ENCODE data around the gene LTBP2.

The LTBP2 gene

GRCh38 chr14:74478996-74479635, 132.9 kb downstream of the LTBP2 start:
- Histone ChIP-seq H3K4me3 (ENCODE audit: low read depth in 1 of 2, low read length in 2 of 2) (no peak overlapping the region), H3K4me1 (ENCODE audit: insufficient read depth, low read length) (no peaks in the 10 kb centered on the region), H3K36me3 (ENCODE audit: insufficient read depth, low read length) (peaks cover 57% of the 10 kb centered on the region), H3K9ac (ENCODE audit: low read length) (no peak overlapping the region), H3K27ac (ENCODE audit: low read depth, low read length) (no peak overlapping the region), H3K9me3 (ENCODE audit: low read length) (no peaks in the 10 kb centered on the region), H3K27me3 (ENCODE audit: control insufficient read depth in 1 of 2, insufficient read depth in 2 of 2, low read length in 2 of 2) (no peaks in the 10 kb centered on the region)

GRCh38 chr14:74476607-74477006, 135.4 kb downstream of the LTBP2 start:
- H3K9ac ChIP-seq (ENCODE audit: low read length), result no peak overlapping the region
- H3K4me1 ChIP-seq (ENCODE audit: insufficient read depth, low read length), result no peaks in the 10 kb centered on the region
- H3K27me3 ChIP-seq (ENCODE audit: control insufficient read depth in 1 of 2, insufficient read depth in 2 of 2, low read length in 2 of 2), result no peaks in the 10 kb centered on the region
- H3K36me3 ChIP-seq (ENCODE audit: insufficient read depth, low read length), result peaks cover 55% of the 10 kb centered on the region
- no peak overlapping the region for H3K4me3 ChIP-seq (ENCODE audit: low read depth in 1 of 2, low read length in 2 of 2)
- H3K27ac ChIP-seq (ENCODE audit: low read depth, low read length), result no peak overlapping the region
- no peaks in the 10 kb centered on the region for H3K9me3 ChIP-seq (ENCODE audit: low read length)

GRCh38 chr14:74476107-74476506, 135.9 kb downstream of the LTBP2 start:
- H3K9me3 ChIP-seq (ENCODE audit: low read length), result no peaks in the 10 kb centered on the region
- no peaks in the 10 kb centered on the region for H3K27me3 ChIP-seq (ENCODE audit: control insufficient read depth in 1 of 2, insufficient read depth in 2 of 2, low read length in 2 of 2)
- H3K27ac ChIP-seq (ENCODE audit: low read depth, low read length), result no peak overlapping the region
- no peaks in the 10 kb centered on the region for H3K4me1 ChIP-seq (ENCODE audit: insufficient read depth, low read length)
- no peak overlapping the region for H3K4me3 ChIP-seq (ENCODE audit: low read depth in 1 of 2, low read length in 2 of 2)
- H3K9ac ChIP-seq (ENCODE audit: low read length), result no peak overlapping the region
- H3K36me3 ChIP-seq (ENCODE audit: insufficient read depth, low read length), result peaks cover 52% of the 10 kb centered on the region

GRCh38 chr14:74475678-74476077, 136.4 kb downstream of the LTBP2 start:
- Histone ChIP-seq H3K36me3 (ENCODE audit: insufficient read depth, low read length) (peaks cover 52% of the 10 kb centered on the region), H3K27me3 (ENCODE audit: control insufficient read depth in 1 of 2, insufficient read depth in 2 of 2, low read length in 2 of 2) (no peaks in the 10 kb centered on the region), H3K9me3 (ENCODE audit: low read length) (no peaks in the 10 kb centered on the region), H3K4me1 (ENCODE audit: insufficient read depth, low read length) (no peaks in the 10 kb centered on the region), H3K9ac (ENCODE audit: low read length) (no peak overlapping the region), H3K4me3 (ENCODE audit: low read depth in 1 of 2, low read length in 2 of 2) (no peak overlapping the region), H3K27ac (ENCODE audit: low read depth, low read length) (no peak overlapping the region)

GRCh38 chr14:74474376-74474775, 137.7 kb downstream of the LTBP2 start:
- no peak overlapping the region for H3K4me3 ChIP-seq (ENCODE audit: low read depth in 1 of 2, low read length in 2 of 2)
- no peak overlapping the region for H3K9ac ChIP-seq (ENCODE audit: low read length)
- H3K9me3 ChIP-seq (ENCODE audit: low read length), result no peaks in the 10 kb centered on the region
- peaks cover 45% of the 10 kb centered on the region for H3K36me3 ChIP-seq (ENCODE audit: insufficient read depth, low read length)
- no peak overlapping the region for H3K27ac ChIP-seq (ENCODE audit: low read depth, low read length)
- no peaks in the 10 kb centered on the region for H3K4me1 ChIP-seq (ENCODE audit: insufficient read depth, low read length)
- no peaks in the 10 kb centered on the region for H3K27me3 ChIP-seq (ENCODE audit: control insufficient read depth in 1 of 2, insufficient read depth in 2 of 2, low read length in 2 of 2)

GRCh38 chr14:74472601-74473000, 139.4 kb downstream of the LTBP2 start:
- Histone ChIP-seq H3K4me1 (ENCODE audit: insufficient read depth, low read length) (no peaks in the 10 kb centered on the region), H3K9ac (ENCODE audit: low read length) (no peak overlapping the region), H3K36me3 (ENCODE audit: insufficient read depth, low read length) (peaks cover 34% of the 10 kb centered on the region), H3K27me3 (ENCODE audit: control insufficient read depth in 1 of 2, insufficient read depth in 2 of 2, low read length in 2 of 2) (no peaks in the 10 kb centered on the region), H3K4me3 (ENCODE audit: low read depth in 1 of 2, low read length in 2 of 2) (no peak overlapping the region), H3K9me3 (ENCODE audit: low read length) (no peaks in the 10 kb centered on the region), H3K27ac (ENCODE audit: low read depth, low read length) (no peak overlapping the region)

- no peak overlapping the region for H3K27ac ChIP-seq (ENCODE audit: low read depth, low read length)
- H3K9me3 ChIP-seq (ENCODE audit: low read length), result no peaks in the 10 kb centered on the region
- H3K4me3 ChIP-seq (ENCODE audit: low read depth in 1 of 2, low read length in 2 of 2), result no peak overlapping the region
- H3K36me3 ChIP-seq (ENCODE audit: insufficient read depth, low read length), result peaks cover 26% of the 10 kb centered on the region
- H3K4me1 ChIP-seq (ENCODE audit: insufficient read depth, low read length), result no peaks in the 10 kb centered on the region
- no peaks in the 10 kb centered on the region for H3K27me3 ChIP-seq (ENCODE audit: control insufficient read depth in 1 of 2, insufficient read depth in 2 of 2, low read length in 2 of 2)
- H3K9ac ChIP-seq (ENCODE audit: low read length), result no peak overlapping the region
Measured at GRCh38 chr14:74469548-74470518, 142.2 kb downstream of the LTBP2 start.

GRCh38 chr14:74468513-74468912, 143.5 kb downstream of the LTBP2 start:
- Histone ChIP-seq H3K27ac (ENCODE audit: low read depth, low read length) (no peak overlapping the region), H3K4me3 (ENCODE audit: low read depth in 1 of 2, low read length in 2 of 2) (no peak overlapping the region), H3K27me3 (ENCODE audit: control insufficient read depth in 1 of 2, insufficient read depth in 2 of 2, low read length in 2 of 2) (no peaks in the 10 kb centered on the region), H3K36me3 (ENCODE audit: insufficient read depth, low read length) (peaks cover 17% of the 10 kb centered on the region), H3K9me3 (ENCODE audit: low read length) (no peaks in the 10 kb centered on the region), H3K9ac (ENCODE audit: low read length) (no peak overlapping the region), H3K4me1 (ENCODE audit: insufficient read depth, low read length) (no peaks in the 10 kb centered on the region)

- Histone ChIP-seq H3K4me1 (ENCODE audit: insufficient read depth, low read length) (no peaks in the 10 kb centered on the region), H3K36me3 (ENCODE audit: insufficient read depth, low read length) (peaks cover 1% of the 10 kb centered on the region), H3K4me3 (ENCODE audit: low read depth in 1 of 2, low read length in 2 of 2) (no peak overlapping the region), H3K9me3 (ENCODE audit: low read length) (no peaks in the 10 kb centered on the region), H3K9ac (ENCODE audit: low read length) (no peak overlapping the region), H3K27ac (ENCODE audit: low read depth, low read length) (no peak overlapping the region), H3K27me3 (ENCODE audit: control insufficient read depth in 1 of 2, insufficient read depth in 2 of 2, low read length in 2 of 2) (no peaks in the 10 kb centered on the region)
Measured at GRCh38 chr14:74465335-74465734, 146.7 kb downstream of the LTBP2 start.

GRCh38 chr14:74464785-74465184, 147.3 kb downstream of the LTBP2 start:
- Histone ChIP-seq H3K27me3 (ENCODE audit: control insufficient read depth in 1 of 2, insufficient read depth in 2 of 2, low read length in 2 of 2) (no peaks in the 10 kb centered on the region), H3K4me3 (ENCODE audit: low read depth in 1 of 2, low read length in 2 of 2) (no peak overlapping the region), H3K36me3 (ENCODE audit: insufficient read depth, low read length) (no peaks in the 10 kb centered on the region), H3K4me1 (ENCODE audit: insufficient read depth, low read length) (no peaks in the 10 kb centered on the region), H3K9me3 (ENCODE audit: low read length) (no peaks in the 10 kb centered on the region), H3K27ac (ENCODE audit: low read depth, low read length) (no peak overlapping the region), H3K9ac (ENCODE audit: low read length) (no peak overlapping the region)

GRCh38 chr14:74463697-74464096, 148.3 kb downstream of the LTBP2 start:
- Histone ChIP-seq H3K4me1 (ENCODE audit: insufficient read depth, low read length) (no peaks in the 10 kb centered on the region), H3K27me3 (ENCODE audit: control insufficient read depth in 1 of 2, insufficient read depth in 2 of 2, low read length in 2 of 2) (no peaks in the 10 kb centered on the region), H3K36me3 (ENCODE audit: insufficient read depth, low read length) (no peaks in the 10 kb centered on the region), H3K4me3 (ENCODE audit: low read depth in 1 of 2, low read length in 2 of 2) (no peak overlapping the region), H3K9me3 (ENCODE audit: low read length) (no peaks in the 10 kb centered on the region), H3K9ac (ENCODE audit: low read length) (no peak overlapping the region), H3K27ac (ENCODE audit: low read depth, low read length) (no peak overlapping the region)

All from muscle layer of colon (tissue), 2 donors.